ENCODE results near the gene CHST8. TPM values are rescaled to one million over a fixed set of nuclear protein-coding genes. Genes with fewer than 3 reads are reported as not detected.

Gene CHST8
- 0.22 to 0.45 TPM in 2 of 5 replicates, not detected in the others for total RNA-seq (2022; extraction: Qiagen RNA extraction; ENCODE audit: low read depth)

DNA sequence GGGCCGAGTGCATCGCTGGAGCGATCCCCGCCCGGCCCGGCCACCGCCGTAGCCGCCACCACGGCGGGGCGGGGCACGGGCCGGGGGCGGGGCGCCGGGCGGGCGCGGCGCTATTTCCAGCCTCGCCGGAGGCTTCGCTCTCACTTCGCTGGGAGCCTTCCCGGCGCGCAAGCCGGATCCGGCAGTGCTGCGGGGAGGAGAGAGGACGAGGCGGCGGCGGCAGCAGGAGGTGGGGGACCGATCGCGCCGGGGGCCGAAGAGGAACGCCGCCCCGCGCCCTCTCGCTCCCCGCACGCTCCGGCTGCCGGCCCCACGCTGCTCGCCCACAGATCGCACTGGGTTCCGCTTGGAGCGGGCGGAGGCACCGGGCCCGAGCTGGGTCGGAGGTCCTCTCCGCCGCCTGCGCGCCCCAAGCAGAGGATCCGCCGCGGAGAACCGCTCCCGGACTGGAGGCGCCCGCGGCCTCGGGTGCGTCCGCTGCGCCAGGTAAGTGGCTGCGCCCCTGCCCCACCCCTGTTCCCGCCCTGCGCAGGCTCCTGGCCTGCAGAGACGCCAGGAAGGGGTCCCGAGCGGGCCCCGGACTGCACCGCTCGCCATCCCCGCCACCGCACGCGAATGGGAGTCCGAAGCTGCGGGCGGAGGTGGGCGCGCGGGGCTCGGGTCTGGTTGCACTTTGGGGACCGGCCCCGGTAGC, at the start of gene CHST8:
Gene CHST8, plus strand, starts transcription at position 143 of the 694 bp plus-strand sequence. CDS start 67,309 bp downstream, outside the sequence.

GRCh38 chr19:33796164-33796875, 174.6 kb downstream of the CHST8 start, which contains the start of gene KCTD15:
KCTD15 (plus strand) TSS chr19:33796870; CDS start chr19:33800455, 3,585 bp downstream.

Other genes starting within 250 kb of the CHST8 start
- 35.9 to 39.0 TPM (median 36.4 TPM) in 5 replicates for gene CEBPG, start 248.2 kb upstream of the CHST8 start, total RNA-seq (2022; extraction: Qiagen RNA extraction; ENCODE audit: low read depth)
- 98.1 to 123 TPM (median 118 TPM) in 5 replicates for gene PEPD, start 100.2 kb upstream of the CHST8 start, total RNA-seq (2022; extraction: Qiagen RNA extraction; ENCODE audit: low read depth)
- 52.4 to 69.7 TPM (median 64.3 TPM) in 5 replicates for gene KCTD15, start 174.9 kb downstream of the CHST8 start, total RNA-seq (2022; extraction: Qiagen RNA extraction; ENCODE audit: low read depth)

Data from A549 treated with CpdA at 1 μM for 4 hours (cell line).